Measurements from ENCODE around the gene TOR3A.

The TOR3A gene

GRCh38 chr1:179047636-179047997 lies 34.3 kb upstream of the TOR3A start:
- H3K27me3 ChIP-seq = no peaks in the 10 kb centered on the region
- peaks cover 0 to 24% (median 6%) of the 10 kb centered on the region in 3 donors for H3K36me3 ChIP-seq
- H3K9me3 ChIP-seq = no peaks in the 10 kb centered on the region
- intact Hi-C loops (cut with DNase I; ENCODE audit: low total_unique reads) = no loop called here
- DNase-seq = no peak
- H3K27ac ChIP-seq = no peak overlapping the region
- H3K4me3 ChIP-seq = no peak overlapping the region
- TF ChIP-seq CTCF (IDR thresholded peaks at IDR 0.05) = no peak
- H3K4me1 ChIP-seq = peaks cover 0 to 5% (median 2%) of the 10 kb centered on the region in 4 donors

- intact Hi-C loops (cut with DNase I; ENCODE audit: low total_unique reads) = no loop called here
These were observed 33.3 kb upstream of the TOR3A start for GRCh38 chr1:179048339-179049124.

GRCh38 chr1:179052776-179053175 lies 29.1 kb upstream of the TOR3A start:
- intact Hi-C loops (cut with DNase I; ENCODE audit: low total_unique reads) = no loop called here
- H3K36me3 ChIP-seq = peaks cover 18 to 43% (median 23%) of the 10 kb centered on the region in 3 donors
- no peaks in the 10 kb centered on the region for H3K27me3 ChIP-seq
- H3K9me3 ChIP-seq = no peaks in the 10 kb centered on the region
- DNase-seq = no peak
- H3K4me1 ChIP-seq = no peaks in the 10 kb centered on the region
- no peak overlapping the region for H3K4me3 ChIP-seq
- TF ChIP-seq CTCF (IDR thresholded peaks at IDR 0.05) = no peak
- H3K27ac ChIP-seq = no peak overlapping the region

More at GRCh38 chr1:179048339-179049124, 33.3 kb upstream of the TOR3A start:
- Histone ChIP-seq H3K9me3 (no peaks in the 10 kb centered on the region), H3K4me1 (peaks cover 0 to 5% (median 2%) of the 10 kb centered on the region in 4 donors), H3K4me3 (no peak overlapping the region), H3K36me3 (peaks cover 0 to 24% (median 5%) of the 10 kb centered on the region in 3 donors), H3K27ac (no peak overlapping the region), H3K27me3 (no peaks in the 10 kb centered on the region)
- no peak for DNase-seq
- no peak for TF ChIP-seq CTCF (IDR thresholded peaks at IDR 0.05)

- H3K27me3 ChIP-seq = no peaks in the 10 kb centered on the region
- intact Hi-C loops (cut with DNase I; ENCODE audit: low total_unique reads) = no loop called here
- no peaks in the 10 kb centered on the region for H3K9me3 ChIP-seq
- no peak for DNase-seq
- H3K27ac ChIP-seq = no peak overlapping the region
- peaks cover 0 to 4% (median 2%) of the 10 kb centered on the region in 4 donors for H3K4me1 ChIP-seq
- no peak overlapping the region for H3K4me3 ChIP-seq
- no peak for TF ChIP-seq CTCF (IDR thresholded peaks at IDR 0.05)
- H3K36me3 ChIP-seq = peaks cover 18 to 46% (median 23%) of the 10 kb centered on the region in 3 donors
These were observed 28.4 kb upstream of the TOR3A start for GRCh38 chr1:179053486-179053885.

- no peak for DNase-seq
- intact Hi-C loops (cut with DNase I; ENCODE audit: low total_unique reads) = no loop called here
- H3K36me3 ChIP-seq = peaks cover 18 to 39% (median 23%) of the 10 kb centered on the region in 3 donors
- no peak overlapping the region for H3K4me3 ChIP-seq
- no peaks in the 10 kb centered on the region for H3K9me3 ChIP-seq
- no peaks in the 10 kb centered on the region for H3K27me3 ChIP-seq
- H3K4me1 ChIP-seq = peaks cover 0 to 8% (median 2%) of the 10 kb centered on the region in 4 donors
- TF ChIP-seq CTCF (IDR thresholded peaks at IDR 0.05) = no peak
- H3K27ac ChIP-seq = no peak overlapping the region
These were observed 25.9 kb upstream of the TOR3A start for GRCh38 chr1:179055937-179056336.

Measured in tibial artery (tissue), 4 donors.